GM13977 (cell line): ENCODE measurements around the gene LIPK.

ENCODE experiments used
- DNase-seq: peaks from one replicate; pipeline ENCODE4 v3.0.0; 2012; ENCODE audit warnings: low spot score
- in situ Hi-C: fragments of 300-500 bp; cut with MboI; formaldehyde crosslinking; loops from one replicate; pipeline ENCODE4 v1.12.0; 2022; ENCODE audit warnings: low sequenced_read_pairs, low pct_unique_long_range_greater_than_20kb, mixed read lengths, inconsistent platforms; ENCODE audit not compliant: unreplicated experiment
- TF ChIP-seq, protein P1 (sequence below): IDR thresholded peaks from 2 replicates; pipeline ENCODE4 v1.5.1; 2012; ENCODE audit warnings: mild to moderate bottlenecking, control low read depth; ENCODE audit not compliant: insufficient read depth; ENCODE audit errors: extremely low read depth, missing control alignments

LIPK gene

DNA sequence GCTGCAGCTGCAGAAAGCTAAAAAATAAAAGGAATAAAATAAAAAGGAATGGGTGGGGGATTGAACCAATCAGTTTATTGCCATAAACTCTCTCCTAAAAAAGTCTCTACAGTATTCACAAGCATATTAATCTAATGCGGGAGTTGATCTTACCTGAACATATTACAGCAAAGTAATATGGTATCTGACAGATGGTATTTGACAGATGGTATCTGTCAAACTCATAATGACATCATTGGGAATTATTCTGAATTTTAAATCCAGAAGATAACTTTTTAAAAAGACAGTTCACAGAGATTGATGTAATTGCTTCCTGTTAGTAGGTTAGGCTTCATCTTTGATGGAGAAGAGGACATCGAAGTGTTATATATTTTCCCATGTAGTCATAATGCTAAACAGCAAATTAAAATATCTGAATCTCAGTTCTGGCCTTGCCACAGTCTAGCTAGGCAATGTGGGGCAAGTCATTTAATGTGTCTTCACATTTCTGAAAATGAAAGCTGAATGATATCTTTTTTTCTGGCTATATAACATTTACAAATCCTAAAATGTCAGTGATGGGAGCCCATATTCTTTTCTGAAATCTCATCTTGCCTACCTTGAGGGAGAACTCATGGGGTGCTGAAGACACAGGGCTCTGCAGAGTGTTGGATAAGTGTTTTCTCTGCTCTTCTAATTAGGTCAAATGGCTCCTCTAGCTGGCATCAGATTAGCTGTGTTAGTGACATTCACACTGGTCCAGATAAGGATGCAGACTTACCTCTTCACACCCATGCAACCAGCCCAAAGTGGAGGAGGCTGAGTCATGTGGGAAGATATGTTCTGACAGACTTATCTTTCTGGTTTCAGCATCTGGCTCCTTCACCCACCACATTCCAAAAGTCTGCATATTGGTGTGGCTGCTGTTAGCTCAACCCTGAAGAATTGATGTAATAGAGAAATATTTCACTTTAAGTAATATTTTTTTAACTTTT is 94.4 kb downstream of the LIPK start:
- in situ Hi-C loops, result loop anchor here (10.0 to 25.0 kb wide), 2 partner anchors 116 to 238 kb away; no protein-coding TSS in a partner anchor
- TF ChIP-seq, protein P1, sequence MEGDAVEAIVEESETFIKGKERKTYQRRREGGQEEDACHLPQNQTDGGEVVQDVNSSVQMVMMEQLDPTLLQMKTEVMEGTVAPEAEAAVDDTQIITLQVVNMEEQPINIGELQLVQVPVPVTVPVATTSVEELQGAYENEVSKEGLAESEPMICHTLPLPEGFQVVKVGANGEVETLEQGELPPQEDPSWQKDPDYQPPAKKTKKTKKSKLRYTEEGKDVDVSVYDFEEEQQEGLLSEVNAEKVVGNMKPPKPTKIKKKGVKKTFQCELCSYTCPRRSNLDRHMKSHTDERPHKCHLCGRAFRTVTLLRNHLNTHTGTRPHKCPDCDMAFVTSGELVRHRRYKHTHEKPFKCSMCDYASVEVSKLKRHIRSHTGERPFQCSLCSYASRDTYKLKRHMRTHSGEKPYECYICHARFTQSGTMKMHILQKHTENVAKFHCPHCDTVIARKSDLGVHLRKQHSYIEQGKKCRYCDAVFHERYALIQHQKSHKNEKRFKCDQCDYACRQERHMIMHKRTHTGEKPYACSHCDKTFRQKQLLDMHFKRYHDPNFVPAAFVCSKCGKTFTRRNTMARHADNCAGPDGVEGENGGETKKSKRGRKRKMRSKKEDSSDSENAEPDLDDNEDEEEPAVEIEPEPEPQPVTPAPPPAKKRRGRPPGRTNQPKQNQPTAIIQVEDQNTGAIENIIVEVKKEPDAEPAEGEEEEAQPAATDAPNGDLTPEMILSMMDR, result no peak
- no peak for DNase-seq
